Measurements from ENCODE around the gene ZFHX3. TPM values are rescaled to one million over a fixed set of nuclear protein-coding genes. Genes with fewer than 3 reads are reported as not detected.

Gene ZFHX3
- total and polyA plus RNA-seq, 10 of the 15 experiments (the other 5 are each of a cell fraction or from before 2014, with no cell fraction given), result 0.68 to 8.6 (median 2.0) TPM

DNA sequence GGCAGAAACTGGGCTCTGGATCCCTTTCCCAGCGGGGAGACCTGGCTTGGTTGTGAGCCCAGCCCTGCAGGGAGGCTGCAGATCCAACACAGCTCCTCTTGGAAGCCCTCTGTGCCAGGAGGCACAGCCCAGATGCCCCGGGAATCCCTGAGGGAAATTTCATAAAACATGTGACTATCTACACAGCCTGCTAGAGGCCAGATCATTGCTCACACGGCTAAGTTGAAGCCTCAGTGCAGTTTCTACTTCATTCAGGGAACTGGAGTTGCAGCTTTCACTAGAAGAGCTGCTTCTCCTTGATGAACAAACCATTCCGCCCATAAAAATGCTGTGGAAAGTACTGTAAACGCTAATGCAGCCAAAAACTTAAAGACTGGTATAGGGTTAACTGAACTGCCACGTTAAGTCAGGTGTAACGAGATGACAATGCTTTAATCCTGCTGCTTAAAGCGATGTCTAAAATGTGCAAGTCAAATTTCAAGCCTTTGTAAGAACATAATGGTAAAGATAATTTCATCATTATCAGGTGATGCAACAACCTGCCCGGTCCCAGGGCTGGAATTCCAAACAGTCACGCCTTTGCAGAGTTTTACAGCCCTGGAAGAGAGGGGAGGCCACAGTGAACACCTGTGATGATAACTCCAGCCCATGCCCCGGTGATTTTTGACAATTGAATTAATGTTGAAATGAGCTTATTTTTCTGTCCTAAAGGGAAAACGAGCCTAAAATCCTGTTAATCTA lies 172.5 kb downstream of the ZFHX3 start (continued):
- TF ChIP-seq MEF2B (IDR thresholded peaks at IDR 0.05; ENCODE audit: partially characterized antibody, poor library complexity, severe bottlenecking), result no peak

DNA sequence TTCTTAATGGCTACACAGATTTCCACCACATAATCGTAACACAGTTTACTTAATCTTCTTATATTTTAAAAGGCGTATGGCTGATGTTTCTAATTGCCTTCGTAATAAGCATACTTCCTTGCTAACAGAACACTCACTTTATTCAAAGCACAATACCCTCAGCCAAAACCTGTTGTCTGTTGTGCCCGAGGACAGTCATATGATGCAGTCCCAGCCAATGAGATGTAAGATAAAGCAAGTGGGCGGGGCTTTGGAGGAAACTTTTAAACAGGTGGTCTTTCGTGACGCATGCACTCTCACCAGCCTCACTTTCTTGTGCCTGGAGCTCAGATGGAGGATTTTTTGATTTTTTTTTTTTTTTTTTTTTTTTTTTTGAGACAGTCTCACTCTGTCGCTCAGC lies 174.1 kb downstream of the ZFHX3 start:
- Histone ChIP-seq H3K27me3 (replicated peaks in 1 of 2; ENCODE audit: control insufficient read depth in 2 of 2, insufficient read depth in 2 of 2, low read length in 1 of 2) (no peaks in the 10 kb centered on the region), H2AFZ (ENCODE audit: control insufficient read depth, low read depth, low read length) (no peak overlapping the region), H3K36me3 (ENCODE audit: control insufficient read depth in 2 of 2, insufficient read depth in 2 of 2, low read length in 1 of 2) (no peaks in the 10 kb centered on the region), H3K4me2 (ENCODE audit: control insufficient read depth, insufficient read depth) (no peak overlapping the region), H3K9ac (ENCODE audit: control insufficient read depth, insufficient read depth, low read length) (no peak overlapping the region), H4K20me1 (ENCODE audit: control insufficient read depth, insufficient read depth) (no peaks in the 10 kb centered on the region), H3K4me1 (ENCODE audit: control insufficient read depth, insufficient read depth, low read length) (no peaks in the 10 kb centered on the region), H3K4me3 (no peak overlapping the region), H3K9me3 (replicated peaks; ENCODE audit: control insufficient read depth, insufficient read depth, low read length) (no peaks in the 10 kb centered on the region), H3K27ac (ENCODE audit: control insufficient read depth, insufficient read depth) (no peak overlapping the region), H3K79me2 (ENCODE audit: control insufficient read depth, insufficient read depth, low read length) (no peaks in the 10 kb centered on the region)
- SMC1A ChIA-PET (ENCODE audit: uncharacterized antibody, unreplicated experiment), result no interaction called here
- no peak for DNase-seq (ENCODE audit: low read depth, low spot score)
- intact Hi-C loops (cut with micrococcal nuclease; ENCODE audit: unreplicated experiment), result no loop called here
- POLR2A ChIA-PET, result no interaction called here
- TF ChIP-seq RFX5 (IDR thresholded peaks at IDR 0.05; ENCODE audit: low read depth, low read length), result no peak
- no peak for TF ChIP-seq KLF5 (IDR thresholded peaks at IDR 0.05; ENCODE audit: partially characterized antibody)
- TF ChIP-seq, protein P1, sequence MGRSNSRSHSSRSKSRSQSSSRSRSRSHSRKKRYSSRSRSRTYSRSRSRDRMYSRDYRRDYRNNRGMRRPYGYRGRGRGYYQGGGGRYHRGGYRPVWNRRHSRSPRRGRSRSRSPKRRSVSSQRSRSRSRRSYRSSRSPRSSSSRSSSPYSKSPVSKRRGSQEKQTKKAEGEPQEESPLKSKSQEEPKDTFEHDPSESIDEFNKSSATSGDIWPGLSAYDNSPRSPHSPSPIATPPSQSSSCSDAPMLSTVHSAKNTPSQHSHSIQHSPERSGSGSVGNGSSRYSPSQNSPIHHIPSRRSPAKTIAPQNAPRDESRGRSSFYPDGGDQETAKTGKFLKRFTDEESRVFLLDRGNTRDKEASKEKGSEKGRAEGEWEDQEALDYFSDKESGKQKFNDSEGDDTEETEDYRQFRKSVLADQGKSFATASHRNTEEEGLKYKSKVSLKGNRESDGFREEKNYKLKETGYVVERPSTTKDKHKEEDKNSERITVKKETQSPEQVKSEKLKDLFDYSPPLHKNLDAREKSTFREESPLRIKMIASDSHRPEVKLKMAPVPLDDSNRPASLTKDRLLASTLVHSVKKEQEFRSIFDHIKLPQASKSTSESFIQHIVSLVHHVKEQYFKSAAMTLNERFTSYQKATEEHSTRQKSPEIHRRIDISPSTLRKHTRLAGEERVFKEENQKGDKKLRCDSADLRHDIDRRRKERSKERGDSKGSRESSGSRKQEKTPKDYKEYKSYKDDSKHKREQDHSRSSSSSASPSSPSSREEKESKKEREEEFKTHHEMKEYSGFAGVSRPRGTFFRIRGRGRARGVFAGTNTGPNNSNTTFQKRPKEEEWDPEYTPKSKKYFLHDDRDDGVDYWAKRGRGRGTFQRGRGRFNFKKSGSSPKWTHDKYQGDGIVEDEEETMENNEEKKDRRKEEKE (IDR thresholded peaks at IDR 0.05), result no peak
- no peak for TF ChIP-seq NFXL1 (IDR thresholded peaks at IDR 0.05; ENCODE audit: borderline replicate concordance)
- no peak for TF ChIP-seq ZNF622 (IDR thresholded peaks at IDR 0.05)
- in situ Hi-C loops (cut with MboI), result no loop called here
- CTCF ChIA-PET, result no interaction called here
- no TSS peak for BruUV-seq (replicated peaks)
- no peak for FAIRE-seq
- 98% methylated on average over 7 of the region's 8 CpGs for WGBS (ENCODE audit: insufficient coverage, insufficient replicate concordance, low lambda C conversion rate, missing lambda C conversion rate)
- ATAC-seq, result no peak
- RAD21 ChIA-PET (ENCODE audit: unreplicated experiment), result no interaction called here
